GM23338 (cell line): Measurements from ENCODE around the gene NAB2.

Source experiments
- CTCF ChIP-seq, 2 experiments: fragments of 200-600 bp in 1 of 2; sonication (generic) in 1 of 2; conservative IDR thresholded peaks; 2 replicates each; pipeline versions ENCODE4 v1.5.1 to v1.6.1; 2016 to 2017; ENCODE audit warnings: antibody characterized with exemption in 2 of 2, low read depth in 2 of 2, mild to moderate bottlenecking in 2 of 2, moderate library complexity in 1 of 2
- ETS1 ChIP-seq: IDR thresholded peaks from 2 replicates; pipeline ENCODE4 v1.6.1; 2016; ENCODE audit warnings: antibody characterized with exemption
- EZH2 ChIP-seq: fragments of 200-600 bp; sonication (generic); IDR thresholded peaks from one replicate; pipeline ENCODE4 v1.8.0; 2017; ENCODE audit warnings: antibody characterized with exemption, mild to moderate bottlenecking, low read depth; ENCODE audit not compliant: unreplicated experiment
- EZH2phosphoT487 ChIP-seq: fragments of 200-600 bp; sonication (generic); IDR thresholded peaks from one replicate; pipeline ENCODE4 v1.8.1; 2018; ENCODE audit warnings: antibody characterized with exemption; ENCODE audit not compliant: unreplicated experiment
- JUNB ChIP-seq: IDR thresholded peaks from one replicate; pipeline ENCODE4 v1.6.1; 2016; ENCODE audit warnings: antibody characterized with exemption; ENCODE audit not compliant: unreplicated experiment
- POLR2AphosphoS5 ChIP-seq: IDR thresholded peaks from 2 replicates; pipeline ENCODE4 v1.6.1; 2016; ENCODE audit warnings: antibody characterized with exemption, low read depth
- REST ChIP-seq: IDR thresholded peaks from one replicate; pipeline ENCODE4 v1.6.1; 2018; ENCODE audit warnings: antibody characterized with exemption; ENCODE audit not compliant: unreplicated experiment
- STAT1 ChIP-seq: IDR thresholded peaks from one replicate; pipeline ENCODE4 v1.6.1; 2016; ENCODE audit warnings: antibody characterized with exemption; ENCODE audit not compliant: unreplicated experiment
- ZNF114 ChIP-seq: fragments of 250-450 bp; sonication (Bioruptor Pico); IDR thresholded peaks from 2 replicates; pipeline ENCODE4 v1.5.0; 2020; ENCODE audit warnings: mild to moderate bottlenecking, moderate library complexity
- ZNF331 ChIP-seq: fragments of 250-450 bp; sonication (Bioruptor Pico); IDR thresholded peaks from 2 replicates; pipeline ENCODE4 v1.5.0; 2020; ENCODE audit warnings: low read depth, mild to moderate bottlenecking, moderate library complexity

- TF ChIP-seq CTCF (conservative IDR thresholded peaks at IDR 0.05; ENCODE audit: low read depth in 2 of 2) = no peak
- TF ChIP-seq EZH2 = no peak
- no peak for TF ChIP-seq ETS1
- TF ChIP-seq REST = no peak
- no peak for TF ChIP-seq ZNF331 (CRISPR knock-in tag)
- TF ChIP-seq POLR2AphosphoS5 = no peak
- TF ChIP-seq EZH2phosphoT487 = no peak
- no peak for TF ChIP-seq JUNB
- TF ChIP-seq ZNF114 = no peak
- no peak for TF ChIP-seq STAT1
Measured at GRCh38 chr12:57133916-57134315, 45.0 kb downstream of the NAB2 start.
